HepG2 (cell line): ENCODE data around the gene RAB43. TPM values are rescaled to one million over a fixed set of nuclear protein-coding genes. Genes with fewer than 3 reads are reported as not detected.
A peak's percentile ranks its signal among the peaks of the same experiment; 100 is the strongest.

Source experiments
- ATAC-seq: fragments of 200-7000 bp; cut with Tn5 transposase; 3 replicates; pipeline ENCODE4 v1.9.1; 2020; ENCODE audit warnings: mild to moderate bottlenecking, moderate library complexity
- BruUV-seq: library from RNA; stranded (reverse); fragments of 400-500 nt; replicated peaks from 2 replicates; lab custom pipeline; 2021; lab: Mats Ljungman, UMichigan
- CTCF ChIA-PET: fragments of 300-600 bp; formaldehyde crosslinking; extraction: SDS; loops from one replicate; lab custom pipeline; 2021; ENCODE audit warnings: low total read pairs, inconsistent platforms, low intra/inter-chr PET ratio; lab: Yijun Ruan, JAX
- POLR2A ChIA-PET: fragments of 350-600 bp; sonication (Branson Sonifier 250); formaldehyde crosslinking; loops from one replicate; lab custom pipeline; 2020; ENCODE audit warnings: antibody characterized with exemption, inconsistent platforms; lab: Yijun Ruan, JAX
- DNase-seq: peaks from one replicate; pipeline ENCODE4 v3.0.0-alpha.2; 2015; ENCODE audit warnings: low spot score
- FAIRE-seq: peaks from 3 replicates; lab custom pipeline; 2011; peaks lifted over from hg19 to GRCh38; lab: Jason Lieb, UNC
- H2AFZ ChIP-seq: one replicate; pipeline ENCODE4 v1.6.1; 2011; ENCODE audit warnings: low read length, inconsistent platforms
- H3K27ac ChIP-seq: fragments of 300-600 bp; 3 replicates; pipeline ENCODE4 v1.8.0; 2011; ENCODE audit warnings: mixed run types, mild to moderate bottlenecking, mixed read lengths, low read length, inconsistent platforms; ENCODE audit not compliant: insufficient read depth; ENCODE audit errors: extremely low read length
- H3K27me3 ChIP-seq, 2 experiments: fragments of 200-600 bp in 1 of 2; 2 replicates in 1 of 2; 3 replicates in 1 of 2; pipeline versions ENCODE4 v1.6.0 to v1.8.0; 2011; ENCODE audit warnings: low read length in 2 of 2, mild to moderate bottlenecking in 2 of 2, moderate library complexity in 2 of 2, inconsistent platforms in 1 of 2; ENCODE audit not compliant: insufficient read depth in 2 of 2, control insufficient read depth in 1 of 2
- H3K36me3 ChIP-seq, 2 experiments: fragments of 200-600 bp in 1 of 2; replicated peaks in 1 of 2; 2 replicates in 1 of 2; 3 replicates in 1 of 2; pipeline versions ENCODE4 v1.5.1 to v1.8.0; 2011; ENCODE audit warnings: low read length in 2 of 2, inconsistent platforms in 1 of 2; ENCODE audit not compliant: insufficient read depth in 2 of 2, control insufficient read depth in 1 of 2
- H3K4me1 ChIP-seq: 2 replicates; pipeline ENCODE4 v1.5.1; 2012; ENCODE audit warnings: low read length, inconsistent platforms; ENCODE audit not compliant: insufficient read depth
- H3K4me2 ChIP-seq: 2 replicates; pipeline ENCODE4 v1.6.0; 2011; ENCODE audit warnings: low read depth, low read length, inconsistent platforms
- H3K4me3 ChIP-seq, 3 experiments: fragments of 200-600 bp in 1 of 3; sonication (generic), shearing (Covaris generic) in 1 of 3; replicated peaks in 1 of 3; 2 replicates each; pipeline ENCODE4 v1.5.1; 2011 to 2016; ENCODE audit warnings: low read length in 3 of 3, inconsistent platforms in 2 of 3, low read depth in 2 of 3, mild to moderate bottlenecking in 2 of 3, control low read depth in 1 of 3, mixed read lengths in 1 of 3; ENCODE audit not compliant: insufficient read depth in 1 of 3
- H3K79me2 ChIP-seq: one replicate; pipeline ENCODE4 v1.6.1; 2011; ENCODE audit warnings: low read length, inconsistent platforms; ENCODE audit not compliant: insufficient read depth
- H3K9ac ChIP-seq: 2 replicates; pipeline ENCODE4 v1.6.0; 2011; ENCODE audit warnings: mild to moderate bottlenecking, low read depth, low read length, inconsistent platforms; ENCODE audit not compliant: insufficient read depth
- H3K9me3 ChIP-seq: 2 replicates; pipeline ENCODE4 v1.5.1; 2012; ENCODE audit warnings: mild to moderate bottlenecking, low read length
- H4K20me1 ChIP-seq: 2 replicates; pipeline ENCODE4 v1.6.0; 2011; ENCODE audit warnings: inconsistent platforms, mild to moderate bottlenecking, low read length, moderate library complexity; ENCODE audit not compliant: insufficient read depth
- CEBPB ChIP-seq: IDR thresholded peaks from 2 replicates; pipeline ENCODE4 v1.6.1; 2011; ENCODE audit warnings: low read depth, low read length, improper control_type of control experiment, borderline replicate concordance
- FOSL2 ChIP-seq: sonication (generic); formaldehyde crosslinking; IDR thresholded peaks from 2 replicates; pipeline ENCODE4 v1.4.0; 2020; ENCODE audit warnings: missing genetic modification reagents
- GLI4 ChIP-seq: sonication (generic); formaldehyde crosslinking; IDR thresholded peaks from 2 replicates; pipeline ENCODE4 v1.5.1; 2020; ENCODE audit warnings: missing genetic modification reagents, mild to moderate bottlenecking, moderate library complexity, borderline replicate concordance
- GZF1 ChIP-seq: sonication (generic); formaldehyde crosslinking; IDR thresholded peaks from 2 replicates; pipeline ENCODE4 v1.5.1; 2020; ENCODE audit warnings: mild to moderate bottlenecking, missing genetic modification reagents
- ZNF670 ChIP-seq: sonication (generic); formaldehyde crosslinking; IDR thresholded peaks from 2 replicates; pipeline ENCODE4 v1.8.0; 2022; ENCODE audit warnings: mild to moderate bottlenecking, missing genetic modification reagents, borderline replicate concordance
- ZZZ3 ChIP-seq: sonication (generic); formaldehyde crosslinking; IDR thresholded peaks from 2 replicates; pipeline ENCODE4 v1.4.0; 2020; ENCODE audit warnings: missing genetic modification reagents, mild to moderate bottlenecking, borderline replicate concordance
- WGBS: methylation state at CpG from one replicate; pipeline ENCODE4 v1.1.6; 2017; ENCODE audit warnings: low lambda C conversion rate; 5-methylcytosine and 5-hydroxymethylcytosine counted together
- in situ Hi-C: cut with HindIII; loops from 2 replicates; pipeline ENCODE4 v1.10.0; 2017; ENCODE audit warnings: low pct_unique_long_range_greater_than_20kb; ENCODE audit not compliant: extremely low pct_ligation_motif_present
- intact Hi-C: fragments of 100-400 bp; cut with micrococcal nuclease; formaldehyde crosslinking; loops from one replicate; pipeline ENCODE4 v1.10.0; 2022; ENCODE audit not compliant: unreplicated experiment
- polyA plus RNA-seq, 8 experiments: library from polyadenylated mRNA; depleted of rRNA in 3 of 8; stranded (reverse) in 7 of 8; unstranded in 1 of 8; fragments of >200 nt; fragmentation: Illumina TruSeq in 4 of 8; extraction: Trizol in 4 of 8; gene quantifications; 2 replicates each; pipeline versions ENCODE4 v1.2.1 to v1.2.3, GENCODE V29; 2011 to 2016; ENCODE audit warnings: low read depth in 4 of 8, missing spikeins in 1 of 8, mixed read lengths in 1 of 8; ENCODE audit not compliant: insufficient read depth in 1 of 8
- total RNA-seq, 5 experiments: library from RNA; depleted of rRNA; stranded (reverse); fragments of >200 nt; fragmentation: Illumina TruSeq; extraction: Trizol; gene quantifications; 2 replicates each; pipeline ENCODE4 v1.2.3, GENCODE V29; 2016; ENCODE audit warnings: low read depth in 1 of 5
- TF ChIP-seq, protein P1 (sequence below): IDR thresholded peaks from 2 replicates; pipeline ENCODE4 v1.6.1; 2016; ENCODE audit warnings: missing biosample characterization, missing genetic modification reagents, low read depth
- TF ChIP-seq, protein P2 (sequence below): sonication (generic); formaldehyde crosslinking; IDR thresholded peaks from 2 replicates; pipeline ENCODE4 v1.4.0; 2020; ENCODE audit warnings: missing genetic modification reagents, borderline replicate concordance
- TF ChIP-seq, protein P3 (sequence below): sonication (generic); formaldehyde crosslinking; IDR thresholded peaks from 2 replicates; pipeline ENCODE4 v1.5.0; 2020; ENCODE audit warnings: mild to moderate bottlenecking, missing genetic modification reagents
- TF ChIP-seq, protein P4 (sequence below): sonication (generic); formaldehyde crosslinking; IDR thresholded peaks from 2 replicates; pipeline ENCODE4 v1.9.0; 2021; ENCODE audit warnings: mild to moderate bottlenecking, missing genetic modification reagents

The RAB43 gene
- total and polyA plus RNA-seq, 2 of the 13 experiments (the other 11 are each of a cell fraction or from before 2014, with no cell fraction given) = 11.8 to 18.4 TPM

DNA sequence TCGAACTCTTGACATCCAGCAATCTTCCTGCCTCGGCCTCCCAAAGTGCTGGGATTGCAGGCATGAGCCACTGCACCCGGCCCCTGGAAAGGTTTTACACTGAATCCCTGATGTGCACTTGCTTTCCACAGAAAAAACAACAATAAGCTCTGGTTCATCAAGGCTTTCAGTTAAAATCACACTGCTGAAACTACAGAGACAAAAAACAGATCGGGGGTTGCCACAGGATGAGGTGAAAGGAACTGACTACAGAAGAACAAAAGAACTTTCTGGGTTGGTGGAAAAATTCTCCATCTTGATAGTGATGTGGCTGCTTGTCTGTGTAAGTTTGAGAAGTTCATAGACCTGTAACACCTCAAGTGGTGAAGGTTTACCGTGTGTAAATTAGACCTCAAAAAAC is 2.9 kb downstream of the RAB43 start:
- no TSS peak for BruUV-seq
- H3K79me2 ChIP-seq = peaks cover 59% of the 10 kb centered on the region
- peaks cover 21% of the 10 kb centered on the region for H4K20me1 ChIP-seq
- peak overlapping the region; percentile 87 for H3K4me2 ChIP-seq
- no peak for ATAC-seq
- peak overlapping the region; percentile 86; the same call in 1 of the 2 replicates for H3K9ac ChIP-seq
- DNase-seq = no peak
- H3K9me3 ChIP-seq = no peaks in the 10 kb centered on the region
- CTCF ChIA-PET = no interaction called here
- in situ Hi-C loops = no loop called here
- POLR2A ChIA-PET = interaction anchor here (0.8 to 4.8 kb wide), 8 partner anchors 12 to 149 kb away, joined by 3 to 22 read pairs (median 5); partner anchors contain the start of gene COPG1
- 66% methylated on average over 5 of the region's 5 CpGs for WGBS
- no peaks in the 10 kb centered on the region; a peak in 1 of 5 replicates for H3K27me3 ChIP-seq
- peak overlapping the region; percentile 81 for H3K27ac ChIP-seq
- H3K36me3 ChIP-seq = peaks cover 5 to 19% of the 10 kb centered on the region in 2 experiments; a peak in 4 of 5 replicates
- FAIRE-seq = no peak
- no peak overlapping the region for H2AFZ ChIP-seq
- H3K4me1 ChIP-seq = peaks cover 59% of the 10 kb centered on the region
- peak overlapping the region; percentile 65 to 83 (median 81) for H3K4me3 ChIP-seq
- intact Hi-C loops = loop anchor here (5.0 kb wide), 2 partner anchors 64 to 66 kb away; partner anchors contain the start of gene CNBP
- TF ChIP-seq GZF1 (CRISPR knock-in tag) (no peak), FOSL2 (CRISPR knock-in tag) (no peak), GLI4 (no peak), ZNF670 (CRISPR knock-in tag) (no peak), ZZZ3 (no peak), CEBPB (no peak)
- TF ChIP-seq, protein P1, sequence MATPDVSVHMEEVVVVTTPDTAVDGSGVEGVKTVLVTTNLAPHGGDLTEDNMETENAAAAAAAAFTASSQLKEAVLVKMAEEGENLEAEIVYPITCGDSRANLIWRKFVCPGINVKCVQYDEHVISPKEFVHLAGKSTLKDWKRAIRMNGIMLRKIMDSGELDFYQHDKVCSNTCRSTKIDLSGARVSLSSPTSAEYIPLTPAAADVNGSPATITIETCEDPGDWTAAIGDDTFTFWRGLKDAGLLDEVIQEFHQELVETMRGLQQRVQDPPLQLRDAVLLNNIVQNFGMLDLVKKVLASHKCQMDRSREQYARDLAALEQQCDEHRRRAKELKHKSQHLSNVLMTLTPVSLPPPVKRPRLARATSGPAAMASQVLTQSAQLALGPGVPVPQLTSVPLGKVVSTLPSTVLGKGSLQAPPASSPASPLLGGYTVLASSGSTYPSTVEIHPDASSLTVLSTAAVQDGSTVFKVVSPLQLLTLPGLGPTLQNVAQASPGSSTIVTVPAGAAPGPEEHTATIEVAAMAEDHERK (CRISPR knock-in tag) = no peak
- TF ChIP-seq, protein P2, sequence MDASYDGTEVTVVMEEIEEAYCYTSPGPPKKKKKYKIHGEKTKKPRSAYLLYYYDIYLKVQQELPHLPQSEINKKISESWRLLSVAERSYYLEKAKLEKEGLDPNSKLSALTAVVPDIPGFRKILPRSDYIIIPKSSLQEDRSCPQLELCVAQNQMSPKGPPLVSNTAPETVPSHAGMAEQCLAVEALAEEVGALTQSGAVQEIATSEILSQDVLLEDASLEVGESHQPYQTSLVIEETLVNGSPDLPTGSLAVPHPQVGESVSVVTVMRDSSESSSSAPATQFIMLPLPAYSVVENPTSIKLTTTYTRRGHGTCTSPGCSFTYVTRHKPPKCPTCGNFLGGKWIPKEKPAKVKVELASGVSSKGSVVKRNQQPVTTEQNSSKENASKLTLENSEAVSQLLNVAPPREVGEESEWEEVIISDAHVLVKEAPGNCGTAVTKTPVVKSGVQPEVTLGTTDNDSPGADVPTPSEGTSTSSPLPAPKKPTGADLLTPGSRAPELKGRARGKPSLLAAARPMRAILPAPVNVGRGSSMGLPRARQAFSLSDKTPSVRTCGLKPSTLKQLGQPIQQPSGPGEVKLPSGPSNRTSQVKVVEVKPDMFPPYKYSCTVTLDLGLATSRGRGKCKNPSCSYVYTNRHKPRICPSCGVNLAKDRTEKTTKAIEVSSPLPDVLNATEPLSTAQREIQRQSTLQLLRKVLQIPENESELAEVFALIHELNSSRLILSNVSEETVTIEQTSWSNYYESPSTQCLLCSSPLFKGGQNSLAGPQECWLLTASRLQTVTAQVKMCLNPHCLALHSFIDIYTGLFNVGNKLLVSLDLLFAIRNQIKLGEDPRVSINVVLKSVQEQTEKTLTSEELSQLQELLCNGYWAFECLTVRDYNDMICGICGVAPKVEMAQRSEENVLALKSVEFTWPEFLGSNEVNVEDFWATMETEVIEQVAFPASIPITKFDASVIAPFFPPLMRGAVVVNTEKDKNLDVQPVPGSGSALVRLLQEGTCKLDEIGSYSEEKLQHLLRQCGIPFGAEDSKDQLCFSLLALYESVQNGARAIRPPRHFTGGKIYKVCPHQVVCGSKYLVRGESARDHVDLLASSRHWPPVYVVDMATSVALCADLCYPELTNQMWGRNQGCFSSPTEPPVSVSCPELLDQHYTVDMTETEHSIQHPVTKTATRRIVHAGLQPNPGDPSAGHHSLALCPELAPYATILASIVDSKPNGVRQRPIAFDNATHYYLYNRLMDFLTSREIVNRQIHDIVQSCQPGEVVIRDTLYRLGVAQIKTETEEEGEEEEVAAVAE (CRISPR knock-in tag) = no peak
- TF ChIP-seq, protein P3, sequence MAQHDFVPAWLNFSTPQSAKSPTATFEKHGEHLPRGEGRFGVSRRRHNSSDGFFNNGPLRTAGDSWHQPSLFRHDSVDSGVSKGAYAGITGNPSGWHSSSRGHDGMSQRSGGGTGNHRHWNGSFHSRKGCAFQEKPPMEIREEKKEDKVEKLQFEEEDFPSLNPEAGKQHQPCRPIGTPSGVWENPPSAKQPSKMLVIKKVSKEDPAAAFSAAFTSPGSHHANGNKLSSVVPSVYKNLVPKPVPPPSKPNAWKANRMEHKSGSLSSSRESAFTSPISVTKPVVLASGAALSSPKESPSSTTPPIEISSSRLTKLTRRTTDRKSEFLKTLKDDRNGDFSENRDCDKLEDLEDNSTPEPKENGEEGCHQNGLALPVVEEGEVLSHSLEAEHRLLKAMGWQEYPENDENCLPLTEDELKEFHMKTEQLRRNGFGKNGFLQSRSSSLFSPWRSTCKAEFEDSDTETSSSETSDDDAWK (CRISPR knock-in tag) = no peak
- TF ChIP-seq, protein P4, sequence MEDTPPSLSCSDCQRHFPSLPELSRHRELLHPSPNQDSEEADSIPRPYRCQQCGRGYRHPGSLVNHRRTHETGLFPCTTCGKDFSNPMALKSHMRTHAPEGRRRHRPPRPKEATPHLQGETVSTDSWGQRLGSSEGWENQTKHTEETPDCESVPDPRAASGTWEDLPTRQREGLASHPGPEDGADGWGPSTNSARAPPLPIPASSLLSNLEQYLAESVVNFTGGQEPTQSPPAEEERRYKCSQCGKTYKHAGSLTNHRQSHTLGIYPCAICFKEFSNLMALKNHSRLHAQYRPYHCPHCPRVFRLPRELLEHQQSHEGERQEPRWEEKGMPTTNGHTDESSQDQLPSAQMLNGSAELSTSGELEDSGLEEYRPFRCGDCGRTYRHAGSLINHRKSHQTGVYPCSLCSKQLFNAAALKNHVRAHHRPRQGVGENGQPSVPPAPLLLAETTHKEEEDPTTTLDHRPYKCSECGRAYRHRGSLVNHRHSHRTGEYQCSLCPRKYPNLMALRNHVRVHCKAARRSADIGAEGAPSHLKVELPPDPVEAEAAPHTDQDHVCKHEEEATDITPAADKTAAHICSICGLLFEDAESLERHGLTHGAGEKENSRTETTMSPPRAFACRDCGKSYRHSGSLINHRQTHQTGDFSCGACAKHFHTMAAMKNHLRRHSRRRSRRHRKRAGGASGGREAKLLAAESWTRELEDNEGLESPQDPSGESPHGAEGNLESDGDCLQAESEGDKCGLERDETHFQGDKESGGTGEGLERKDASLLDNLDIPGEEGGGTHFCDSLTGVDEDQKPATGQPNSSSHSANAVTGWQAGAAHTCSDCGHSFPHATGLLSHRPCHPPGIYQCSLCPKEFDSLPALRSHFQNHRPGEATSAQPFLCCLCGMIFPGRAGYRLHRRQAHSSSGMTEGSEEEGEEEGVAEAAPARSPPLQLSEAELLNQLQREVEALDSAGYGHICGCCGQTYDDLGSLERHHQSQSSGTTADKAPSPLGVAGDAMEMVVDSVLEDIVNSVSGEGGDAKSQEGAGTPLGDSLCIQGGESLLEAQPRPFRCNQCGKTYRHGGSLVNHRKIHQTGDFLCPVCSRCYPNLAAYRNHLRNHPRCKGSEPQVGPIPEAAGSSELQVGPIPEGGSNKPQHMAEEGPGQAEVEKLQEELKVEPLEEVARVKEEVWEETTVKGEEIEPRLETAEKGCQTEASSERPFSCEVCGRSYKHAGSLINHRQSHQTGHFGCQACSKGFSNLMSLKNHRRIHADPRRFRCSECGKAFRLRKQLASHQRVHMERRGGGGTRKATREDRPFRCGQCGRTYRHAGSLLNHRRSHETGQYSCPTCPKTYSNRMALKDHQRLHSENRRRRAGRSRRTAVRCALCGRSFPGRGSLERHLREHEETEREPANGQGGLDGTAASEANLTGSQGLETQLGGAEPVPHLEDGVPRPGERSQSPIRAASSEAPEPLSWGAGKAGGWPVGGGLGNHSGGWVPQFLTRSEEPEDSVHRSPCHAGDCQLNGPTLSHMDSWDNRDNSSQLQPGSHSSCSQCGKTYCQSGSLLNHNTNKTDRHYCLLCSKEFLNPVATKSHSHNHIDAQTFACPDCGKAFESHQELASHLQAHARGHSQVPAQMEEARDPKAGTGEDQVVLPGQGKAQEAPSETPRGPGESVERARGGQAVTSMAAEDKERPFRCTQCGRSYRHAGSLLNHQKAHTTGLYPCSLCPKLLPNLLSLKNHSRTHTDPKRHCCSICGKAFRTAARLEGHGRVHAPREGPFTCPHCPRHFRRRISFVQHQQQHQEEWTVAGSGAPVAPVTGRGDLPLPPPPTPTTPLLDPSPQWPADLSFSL (CRISPR knock-in tag) = no peak
